ENCODE measurements around the gene EEF1A1.
A peak's percentile ranks its signal among the peaks of the same experiment; 100 is the strongest.
"Not testable (repeated sequence)": the region's sequence is repeated elsewhere in the genome, so short reads cannot be mapped to it uniquely, and the experiment has no call there.

Gene EEF1A1

DNA sequence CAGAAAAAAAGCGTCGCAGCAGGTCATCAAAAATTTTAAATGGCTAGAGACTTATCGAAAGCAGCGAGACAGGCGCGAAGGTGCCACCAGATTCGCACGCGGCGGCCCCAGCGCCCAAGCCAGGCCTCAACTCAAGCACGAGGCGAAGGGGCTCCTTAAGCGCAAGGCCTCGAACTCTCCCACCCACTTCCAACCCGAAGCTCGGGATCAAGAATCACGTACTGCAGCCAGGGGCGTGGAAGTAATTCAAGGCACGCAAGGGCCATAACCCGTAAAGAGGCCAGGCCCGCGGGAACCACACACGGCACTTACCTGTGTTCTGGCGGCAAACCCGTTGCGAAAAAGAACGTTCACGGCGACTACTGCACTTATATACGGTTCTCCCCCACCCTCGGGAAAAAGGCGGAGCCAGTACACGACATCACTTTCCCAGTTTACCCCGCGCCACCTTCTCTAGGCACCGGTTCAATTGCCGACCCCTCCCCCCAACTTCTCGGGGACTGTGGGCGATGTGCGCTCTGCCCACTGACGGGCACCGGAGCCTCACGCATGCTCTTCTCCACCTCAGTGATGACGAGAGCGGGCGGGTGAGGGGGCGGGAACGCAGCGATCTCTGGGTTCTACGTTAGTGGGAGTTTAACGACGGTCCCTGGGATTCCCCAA lies at the start of gene EEF1A1:
Gene EEF1A1 (minus strand): TSS at position 345 of the 663 bp plus-strand sequence. CDS start 1,006 bp downstream, outside the sequence.
- H3K4me3 ChIP-seq: peak within 1 kb of the TSS; percentile 70 to 86 (median 77)
- peak within 1 kb of the TSS; percentile 83 to 100 (median 98) for H3K27ac ChIP-seq

DNA sequence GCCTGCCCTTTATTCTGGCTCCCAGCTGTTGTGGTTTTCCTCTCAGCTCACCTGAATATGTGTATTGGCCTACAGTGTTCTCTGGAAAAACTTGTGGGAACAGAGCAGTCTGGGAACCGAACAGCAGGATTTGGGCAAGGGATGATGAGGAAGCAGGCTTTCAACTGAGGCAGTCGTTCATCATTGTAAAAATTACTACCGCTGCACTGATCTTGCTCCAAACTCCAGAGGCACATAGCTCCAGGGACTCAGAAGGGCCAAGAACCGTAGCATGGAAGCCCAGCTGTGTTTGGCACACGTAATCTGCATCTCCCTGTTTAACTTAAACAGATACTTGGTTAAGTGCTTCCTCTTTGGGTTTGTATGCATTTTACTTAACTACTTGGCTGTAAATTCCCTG lies 48.3 kb upstream of the EEF1A1 start:
- Histone ChIP-seq H3K27ac (no peak overlapping the region), H3K4me3 (no peak overlapping the region)

DNA sequence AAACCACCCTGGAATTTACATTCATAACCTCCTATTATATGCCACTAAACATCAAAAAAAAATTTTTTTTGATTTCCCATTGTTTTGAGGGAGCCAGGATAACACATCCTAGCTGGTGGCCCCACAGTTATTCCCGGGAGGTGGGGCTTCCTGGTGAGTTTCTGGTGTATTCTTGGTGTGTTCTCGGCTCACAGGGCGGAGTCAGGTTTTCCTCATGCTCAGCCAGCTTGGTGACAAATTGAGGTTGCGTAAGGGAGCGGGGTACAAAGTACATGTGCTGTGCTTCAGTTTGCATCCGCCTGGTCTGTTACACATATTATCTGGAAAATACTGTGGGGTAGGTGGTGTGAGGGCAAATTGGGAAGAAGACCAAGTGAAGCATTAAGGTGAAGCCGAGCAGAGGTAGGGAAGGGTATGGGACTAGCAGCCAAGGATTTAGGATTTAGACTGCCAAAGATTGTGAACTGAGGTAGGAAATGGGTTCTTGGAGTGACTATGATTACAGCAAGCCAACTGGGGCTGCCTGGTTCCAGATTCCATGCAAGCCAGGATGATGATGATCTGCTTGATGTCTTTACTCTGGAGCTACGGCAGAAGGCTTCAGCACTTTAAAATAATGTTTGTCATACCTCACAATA lies 46.2 kb upstream of the EEF1A1 start:
- Histone ChIP-seq H3K27ac (peak overlapping the region in 8 of 21 experiments; percentile 3 to 43 (median 31)), H3K4me3 (no peak overlapping the region)

GRCh38 chr6:73566486-73566871 lies 45.6 kb upstream of the EEF1A1 start:
- not testable (repeated sequence) for H3K4me3 ChIP-seq
- H3K27ac ChIP-seq: peak overlapping the region in 4 of 21 experiments; percentile 3 to 39 (median 32)

DNA sequence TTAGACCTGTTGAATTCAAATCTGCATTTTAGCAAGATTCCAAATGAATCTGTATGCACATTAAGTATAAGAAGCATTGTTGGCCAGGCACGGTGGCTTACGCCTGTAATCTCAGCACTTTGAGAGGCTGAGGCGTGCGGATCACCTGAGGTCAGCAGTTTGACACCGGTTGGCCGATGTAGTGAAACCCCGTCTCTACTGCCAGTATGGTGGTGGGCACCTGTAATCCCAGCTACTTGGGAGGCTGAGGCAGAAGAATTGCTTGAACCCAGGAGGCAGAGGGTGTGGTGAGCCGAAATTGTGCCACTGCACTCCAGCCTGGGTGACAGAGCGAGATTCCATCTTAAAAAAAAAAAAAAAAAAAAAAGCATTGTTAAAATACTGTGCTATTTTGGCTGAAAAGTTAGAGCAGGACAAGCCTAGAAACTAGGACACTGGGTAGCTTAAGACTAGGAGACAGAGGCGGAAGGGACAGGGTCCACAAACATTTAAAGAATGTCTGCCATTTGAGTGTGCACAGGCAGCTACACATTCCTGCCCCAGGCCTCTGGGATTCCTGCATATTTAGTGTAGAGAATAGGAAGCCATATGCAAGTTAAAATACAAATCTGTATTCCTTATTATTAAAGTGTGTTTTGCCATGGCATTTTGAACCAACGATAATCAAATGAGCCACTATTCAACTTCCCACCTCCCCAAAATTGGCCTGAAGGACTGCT lies 45.1 kb upstream of the EEF1A1 start:
- peak overlapping the region in 1 of 21 experiments; percentile 38 for H3K27ac ChIP-seq
- no peak overlapping the region for H3K4me3 ChIP-seq

- H3K4me3 ChIP-seq: no peak overlapping the region
- H3K27ac ChIP-seq: no peak overlapping the region
Measured at GRCh38 chr6:73564578-73565345, 43.9 kb upstream of the EEF1A1 start.

DNA sequence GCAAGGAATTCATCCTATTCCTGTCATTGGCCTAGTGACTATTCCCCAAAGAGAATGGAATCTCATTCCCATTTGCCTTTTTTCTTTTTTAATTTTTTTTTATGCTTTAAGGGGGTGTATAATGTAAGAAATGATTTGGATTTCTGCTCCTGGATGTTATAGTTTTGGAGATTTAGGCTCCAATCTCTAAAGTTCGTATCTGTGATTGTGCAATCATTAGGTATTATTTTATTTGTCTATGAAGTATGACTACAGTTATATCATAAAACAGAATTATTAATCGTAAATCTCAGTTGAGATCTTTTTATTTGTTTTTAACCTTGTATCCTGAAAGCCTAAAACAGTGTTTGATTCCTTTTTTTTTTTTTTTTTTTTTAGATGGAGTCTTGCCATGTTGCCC lies 41.7 kb upstream of the EEF1A1 start:
- Histone ChIP-seq H3K4me3 (no peak overlapping the region), H3K27ac (no peak overlapping the region)

GRCh38 chr6:73560853-73561407 lies 40.1 kb upstream of the EEF1A1 start:
- Histone ChIP-seq H3K27ac (no peak overlapping the region), H3K4me3 (no peak overlapping the region)

DNA sequence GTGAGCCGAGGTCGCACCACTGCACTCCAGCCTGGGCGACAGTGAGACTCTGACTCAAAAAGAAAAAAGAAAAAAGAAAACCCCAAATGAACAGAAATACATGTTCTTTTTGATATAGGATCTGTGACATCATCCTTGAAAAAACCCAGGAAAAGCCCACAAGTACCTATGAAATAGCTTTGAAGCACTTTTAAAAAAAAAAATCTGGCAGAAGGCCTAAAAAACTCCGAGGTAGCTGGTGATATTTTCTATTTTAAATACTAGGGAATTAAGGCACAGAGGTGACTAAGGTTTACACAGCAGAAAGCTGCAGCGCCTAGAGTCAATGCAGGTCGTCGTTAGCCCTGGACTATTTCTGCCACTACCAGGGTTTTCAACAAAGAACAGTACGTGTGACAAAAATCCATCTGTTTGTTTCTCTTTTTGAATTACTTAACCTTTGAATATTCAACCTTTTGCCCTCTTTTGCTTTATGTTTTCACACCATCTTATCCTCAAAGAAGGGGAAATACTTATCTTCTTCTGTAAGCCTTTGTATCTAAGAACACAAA lies 39.4 kb upstream of the EEF1A1 start:
- Histone ChIP-seq H3K4me3 (no peak overlapping the region), H3K27ac (no peak overlapping the region)

- not testable (repeated sequence) for H3K27ac ChIP-seq
Measured at GRCh38 chr6:73559399-73559794, 38.6 kb upstream of the EEF1A1 start.

GRCh38 chr6:73558624-73559398 lies 38.0 kb upstream of the EEF1A1 start:
- H3K27ac ChIP-seq: no peak overlapping the region
- H3K4me3 ChIP-seq: no peak overlapping the region

More at GRCh38 chr6:73559399-73559794, 38.6 kb upstream of the EEF1A1 start:
- not testable (repeated sequence) for H3K4me3 ChIP-seq

DNA sequence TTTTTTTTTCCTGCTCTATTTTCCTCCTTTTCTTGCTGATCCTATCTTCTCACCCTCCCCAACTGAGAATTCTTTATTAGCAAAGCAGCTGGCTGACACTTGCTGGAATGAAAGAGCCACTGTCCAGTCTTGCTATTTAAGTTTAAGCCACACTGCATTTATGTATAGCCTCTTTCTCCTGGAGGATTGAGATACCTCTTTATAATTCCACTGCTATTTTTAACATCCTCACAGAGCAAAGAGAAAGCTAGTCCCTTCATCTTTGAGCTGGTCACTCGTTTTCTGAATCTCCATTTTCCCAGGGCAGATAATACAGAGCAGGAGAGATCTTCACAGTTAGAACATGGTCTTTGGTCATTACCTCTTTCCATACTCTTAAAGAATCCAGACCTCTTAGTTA lies 36.0 kb upstream of the EEF1A1 start:
- H3K4me3 ChIP-seq: no peak overlapping the region
- peak overlapping the region in 1 of 21 experiments; percentile 11 for H3K27ac ChIP-seq

- not testable (repeated sequence) for H3K27ac ChIP-seq, H3K4me3 ChIP-seq
Measured at GRCh38 chr6:73555380-73555949, 34.6 kb upstream of the EEF1A1 start.

GRCh38 chr6:73551115-73551514 lies 30.3 kb upstream of the EEF1A1 start:
- H3K4me3 ChIP-seq, H3K27ac ChIP-seq: not testable (repeated sequence)

- H3K4me3 ChIP-seq: no peak overlapping the region
- H3K27ac ChIP-seq: peak overlapping the region in 2 of 21 experiments; percentile 4 to 31
Measured at GRCh38 chr6:73548458-73549446, 27.9 kb upstream of the EEF1A1 start.

GRCh38 chr6:73547036-73547435 lies 26.2 kb upstream of the EEF1A1 start:
- no peak overlapping the region for H3K27ac ChIP-seq
- no peak overlapping the region for H3K4me3 ChIP-seq

- Histone ChIP-seq H3K4me3 (no peak overlapping the region), H3K27ac (no peak overlapping the region)
Measured at GRCh38 chr6:73542891-73543290, 22.1 kb upstream of the EEF1A1 start.
